HUES6 (cell line): Measurements from ENCODE around the gene CIAO3.
"Not testable (repeated sequence)": the region's sequence is repeated elsewhere in the genome, so short reads cannot be mapped to it uniquely, and the experiment has no call there.

Source experiments
- H3K27ac ChIP-seq: 2 replicates; pipeline ENCODE4 v1.7.0; 2013; ENCODE audit warnings: low read depth, mild to moderate bottlenecking, low read length, inconsistent platforms
- H3K27me3 ChIP-seq: 2 replicates; pipeline ENCODE4 v1.6.1; 2013; ENCODE audit warnings: low read length; ENCODE audit not compliant: control insufficient read depth, insufficient read depth
- H3K36me3 ChIP-seq: 2 replicates; pipeline ENCODE4 v1.6.1; 2013; ENCODE audit warnings: low read length; ENCODE audit not compliant: control insufficient read depth, insufficient read depth
- H3K4me1 ChIP-seq: 2 replicates; pipeline ENCODE4 v1.6.1; 2013; ENCODE audit warnings: low read length; ENCODE audit not compliant: control insufficient read depth, insufficient read depth
- H3K4me3 ChIP-seq: 2 replicates; pipeline ENCODE4 v1.5.1; 2013; ENCODE audit warnings: low read depth, low read length
- H3K9ac ChIP-seq: one replicate; pipeline ENCODE4 v1.6.1; 2013; ENCODE audit warnings: mild to moderate bottlenecking, low read length
- H3K9me3 ChIP-seq: 2 replicates; pipeline ENCODE4 v1.6.1; 2013; ENCODE audit warnings: low read depth, low read length; ENCODE audit not compliant: control insufficient read depth, insufficient read depth

CIAO3 gene

GRCh38 chr16:782766-783403 lies 42.1 kb upstream of the CIAO3 start:
- Histone ChIP-seq H3K4me3 (no peak overlapping the region), H3K4me1 (no peaks in the 10 kb centered on the region; the same call in 1 of the 2 replicates), H3K27ac (no peak overlapping the region), H3K27me3 (no peaks in the 10 kb centered on the region), H3K9ac (no peak overlapping the region), H3K36me3 (peaks cover 15% of the 10 kb centered on the region), H3K9me3 (no peaks in the 10 kb centered on the region)

DNA sequence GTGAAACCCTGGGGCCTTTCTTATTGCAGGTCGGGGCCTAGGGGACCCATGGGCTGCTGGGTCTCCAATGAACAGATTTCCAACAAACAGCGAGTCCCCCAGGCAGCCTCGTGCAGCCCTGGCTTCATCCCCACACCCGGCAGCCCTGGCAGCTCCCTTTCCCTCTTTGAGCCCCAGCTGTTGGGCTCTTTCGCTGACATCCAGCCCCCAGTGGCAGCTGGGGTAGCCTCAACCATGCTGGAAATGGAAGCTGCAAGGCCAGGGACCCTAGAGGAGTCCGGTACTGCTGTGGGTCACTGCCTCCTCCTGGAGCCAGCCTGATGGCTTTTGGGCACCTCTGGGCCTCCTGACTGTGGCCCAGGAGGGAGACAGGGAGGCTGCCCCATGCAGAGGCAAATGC lies 41.5 kb upstream of the CIAO3 start:
- Histone ChIP-seq H3K4me3 (no peak overlapping the region), H3K27me3 (no peaks in the 10 kb centered on the region), H3K9ac (no peak overlapping the region), H3K27ac (no peak overlapping the region), H3K4me1 (no peaks in the 10 kb centered on the region; the same call in 1 of the 2 replicates), H3K9me3 (no peaks in the 10 kb centered on the region), H3K36me3 (peaks cover 15% of the 10 kb centered on the region)

GRCh38 chr16:781346-782010 lies 40.7 kb upstream of the CIAO3 start:
- Histone ChIP-seq H3K9ac (no peak overlapping the region), H3K4me1 (no peaks in the 10 kb centered on the region), H3K4me3 (no peak overlapping the region), H3K9me3 (no peaks in the 10 kb centered on the region), H3K27me3 (no peaks in the 10 kb centered on the region), H3K27ac (no peak overlapping the region), H3K36me3 (peaks cover 12% of the 10 kb centered on the region)

GRCh38 chr16:780296-780695 lies 39.5 kb upstream of the CIAO3 start:
- Histone ChIP-seq H3K4me1 (no peaks in the 10 kb centered on the region), H3K27ac (no peak overlapping the region), H3K4me3 (no peak overlapping the region), H3K27me3 (no peaks in the 10 kb centered on the region), H3K36me3 (0 out of 2 replicates have a peak, but pooled peaks cover 4% of the 10 kb centered on the region), H3K9ac (no peak overlapping the region), H3K9me3 (no peaks in the 10 kb centered on the region)

- H3K27ac ChIP-seq = no peak overlapping the region
- H3K4me1 ChIP-seq = no peaks in the 10 kb centered on the region
- H3K36me3 ChIP-seq = no peaks in the 10 kb centered on the region
- no peak overlapping the region for H3K9ac ChIP-seq
- H3K27me3 ChIP-seq = no peaks in the 10 kb centered on the region
- no peak overlapping the region for H3K4me3 ChIP-seq
- no peaks in the 10 kb centered on the region for H3K9me3 ChIP-seq
Measured at GRCh38 chr16:779561-779960, 38.8 kb upstream of the CIAO3 start.

DNA sequence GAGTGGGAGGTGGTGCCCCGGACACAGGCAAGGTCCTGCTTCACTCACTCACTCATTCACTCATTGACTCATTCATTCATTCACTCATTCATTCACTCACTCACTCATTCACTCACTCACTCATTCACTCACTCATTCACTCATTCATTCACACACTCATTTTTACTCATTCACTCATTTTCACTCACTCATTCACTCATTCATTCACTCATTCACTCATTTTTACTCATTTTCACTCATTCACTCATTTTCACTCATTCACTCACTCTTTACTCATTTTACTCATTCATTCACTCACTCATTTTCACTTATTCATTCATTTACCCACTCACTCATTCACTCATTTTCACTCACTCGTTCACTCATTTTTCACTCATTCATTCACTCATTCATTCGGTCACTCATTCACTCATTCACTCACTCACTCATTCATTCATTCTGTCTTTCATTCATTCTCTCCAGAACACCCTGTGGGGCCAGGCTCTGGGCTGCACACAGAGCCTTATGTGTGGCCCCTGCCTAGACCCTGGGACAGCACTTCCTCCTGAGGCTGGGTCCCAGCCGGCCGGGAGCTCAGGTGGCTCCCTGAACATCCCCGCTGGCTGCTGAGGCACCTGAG lies 38.2 kb upstream of the CIAO3 start:
- Histone ChIP-seq H3K4me1 (no peaks in the 10 kb centered on the region), H3K9ac (no peak overlapping the region), H3K4me3 (no peak overlapping the region), H3K9me3 (no peaks in the 10 kb centered on the region), H3K27ac (no peak overlapping the region), H3K36me3 (no peaks in the 10 kb centered on the region), H3K27me3 (no peaks in the 10 kb centered on the region)

DNA sequence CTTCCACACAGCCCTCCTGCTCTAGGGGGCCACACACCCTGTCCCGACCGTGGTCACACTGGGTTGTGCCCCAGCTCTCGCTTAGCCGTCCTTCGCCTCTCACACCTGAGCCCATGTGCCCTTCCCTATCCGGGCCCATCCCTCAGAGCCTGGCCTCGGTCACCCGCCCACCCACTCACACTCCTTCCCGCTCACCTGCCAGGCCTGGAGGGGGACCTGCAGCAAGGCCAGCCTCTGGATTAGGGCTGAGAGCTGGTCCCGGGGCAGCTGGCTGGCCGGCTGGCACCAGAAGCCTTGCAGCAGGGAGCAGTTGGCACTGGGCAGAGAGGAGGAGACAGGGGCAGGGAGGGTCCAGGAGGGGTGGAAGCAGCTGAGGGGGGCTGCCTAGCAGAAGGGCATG lies 37.6 kb upstream of the CIAO3 start:
- Histone ChIP-seq H3K27ac (no peak overlapping the region), H3K9me3 (no peaks in the 10 kb centered on the region), H3K9ac (no peak overlapping the region), H3K4me3 (no peak overlapping the region), H3K36me3 (no peaks in the 10 kb centered on the region), H3K27me3 (no peaks in the 10 kb centered on the region), H3K4me1 (no peaks in the 10 kb centered on the region)

DNA sequence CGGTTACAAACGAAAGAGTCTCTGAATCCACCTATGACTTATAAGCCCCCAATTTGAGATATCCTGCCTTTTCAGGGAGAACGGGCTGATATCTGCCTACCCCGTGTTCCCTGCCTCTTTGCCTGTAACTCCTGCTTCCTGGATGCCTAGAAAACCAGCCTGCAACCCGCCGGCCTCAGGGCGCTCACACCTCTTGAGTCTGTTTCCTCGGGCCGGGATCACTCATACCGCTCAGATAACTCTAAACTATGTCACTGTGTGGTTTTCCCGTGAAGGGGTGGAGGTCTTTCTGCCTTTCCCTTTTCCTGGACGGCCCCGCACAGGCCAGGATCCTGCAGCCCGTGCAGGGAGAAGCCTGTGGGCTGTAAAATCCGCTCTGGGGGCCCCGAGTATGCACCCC lies 37.0 kb upstream of the CIAO3 start:
- Histone ChIP-seq H3K9me3 (no peaks in the 10 kb centered on the region), H3K9ac (no peak overlapping the region), H3K27ac (no peak overlapping the region), H3K4me3 (no peak overlapping the region), H3K4me1 (no peaks in the 10 kb centered on the region), H3K27me3 (no peaks in the 10 kb centered on the region), H3K36me3 (no peaks in the 10 kb centered on the region)

GRCh38 chr16:776824-777223 lies 36.0 kb upstream of the CIAO3 start:
- Histone ChIP-seq H3K9me3 (no peaks in the 10 kb centered on the region), H3K36me3 (no peaks in the 10 kb centered on the region), H3K9ac (no peak overlapping the region), H3K27ac (no peak overlapping the region), H3K4me1 (no peaks in the 10 kb centered on the region), H3K4me3 (no peak overlapping the region), H3K27me3 (no peaks in the 10 kb centered on the region)

DNA sequence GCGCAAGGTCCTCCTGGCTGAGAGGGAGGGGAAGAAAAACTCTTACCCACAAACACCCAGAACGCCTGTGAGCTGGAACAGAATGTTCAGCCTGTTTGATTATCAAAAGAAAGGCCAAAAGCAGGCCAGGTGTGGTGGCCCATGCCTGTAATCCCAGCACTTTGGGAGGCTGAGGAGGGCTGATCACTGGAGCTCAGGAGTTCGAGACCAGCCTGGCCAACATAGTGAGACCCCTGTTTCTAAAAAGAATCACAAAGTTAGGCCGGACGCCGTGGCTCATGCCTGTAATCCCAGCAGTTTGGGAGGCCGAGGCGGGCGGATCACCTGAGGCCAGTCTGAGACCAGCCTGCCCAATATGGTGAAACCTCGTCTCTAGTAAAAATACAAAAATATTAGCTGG lies 35.5 kb upstream of the CIAO3 start:
- not testable (repeated sequence) for H3K27ac ChIP-seq, H3K27me3 ChIP-seq, H3K9me3 ChIP-seq, H3K36me3 ChIP-seq, H3K9ac ChIP-seq, H3K4me1 ChIP-seq, H3K4me3 ChIP-seq

DNA sequence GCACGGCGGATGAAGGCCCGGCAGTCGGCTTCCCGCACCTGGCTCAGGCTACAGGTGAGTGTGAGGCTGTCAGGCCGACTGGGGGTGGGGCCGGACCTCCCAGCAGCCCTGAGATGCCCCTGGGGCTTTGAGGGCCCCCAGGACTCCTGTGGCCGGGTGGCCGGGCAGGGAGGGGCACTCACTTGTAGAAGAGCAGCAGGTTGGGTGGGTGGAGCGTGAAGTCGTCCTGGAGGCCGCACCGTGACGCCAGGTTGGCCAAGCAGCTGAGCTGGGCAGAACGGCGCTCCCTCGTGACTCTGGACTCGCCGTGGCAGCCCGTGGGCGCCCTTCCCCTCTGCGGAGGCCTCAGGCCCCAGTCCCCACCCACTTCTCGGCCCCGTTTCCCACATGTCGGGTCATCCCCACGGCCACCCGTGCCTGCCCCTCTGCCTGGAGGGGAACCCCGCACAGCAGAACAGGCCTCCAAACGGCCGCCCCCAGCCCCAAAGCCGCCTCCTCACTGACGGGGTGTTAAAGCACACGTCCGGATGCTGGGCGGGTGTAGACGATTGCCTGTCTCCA lies 34.5 kb upstream of the CIAO3 start:
- no peak overlapping the region for H3K4me3 ChIP-seq
- no peaks in the 10 kb centered on the region for H3K9me3 ChIP-seq
- no peaks in the 10 kb centered on the region for H3K27me3 ChIP-seq
- H3K4me1 ChIP-seq = no peaks in the 10 kb centered on the region
- H3K27ac ChIP-seq = no peak overlapping the region
- H3K36me3 ChIP-seq = no peaks in the 10 kb centered on the region
- no peak overlapping the region for H3K9ac ChIP-seq
